Measurements from ENCODE around the gene PRTN3. TPM values are rescaled to one million over a fixed set of nuclear protein-coding genes. Genes with fewer than 3 reads are reported as not detected.

PRTN3 gene
- total RNA-seq, 1 experiment from 2014 or later, result not detected

- Histone ChIP-seq H2AFZ (no peak overlapping the region), H3K9me2 (ENCODE audit: insufficient read depth) (no peaks in the 10 kb centered on the region), H3K27ac (0 out of 2 replicates have a peak overlapping the region, but pooled peaks have one; percentile 20), H3K79me2 (ENCODE audit: low read depth) (peaks cover 31% of the 10 kb centered on the region), H4K20me1 (ENCODE audit: insufficient read depth) (peaks cover 30% of the 10 kb centered on the region), H3K9me3 (ENCODE audit: insufficient read depth, low read depth) (no peaks in the 10 kb centered on the region), H3K36me3 (ENCODE audit: low read depth) (peaks cover under 1% of the 10 kb centered on the region; the same call in 1 of the 2 replicates), H3K4me1 (replicated peaks; ENCODE audit: insufficient read depth) (peaks cover 18% of the 10 kb centered on the region), H3K27me3 (ENCODE audit: insufficient read depth, low read depth) (no peaks in the 10 kb centered on the region), H3F3A (ENCODE audit: insufficient read depth, low read depth) (peaks cover 24% of the 10 kb centered on the region; the same call in 1 of the 2 replicates), H3K4me3 (peak overlapping the region; percentile 72), H3K4me2 (peak overlapping the region; percentile 72)
- no TSS peak for BruUV-seq (replicated peaks)
- POLR2A ChIA-PET (ENCODE audit: unreplicated experiment), result no interaction called here
- no peak for TF ChIP-seq EZH2 (IDR thresholded peaks at IDR 0.05; ENCODE audit: low read depth)
- TF ChIP-seq CTCF (conservative IDR thresholded peaks at IDR 0.05), result no peak
- CTCF ChIA-PET, result interaction anchor here (0.5 kb wide), 1 partner anchor 40 kb away, joined by 5 read pairs; no protein-coding TSS in a partner anchor
- intact Hi-C loops (cut with micrococcal nuclease; ENCODE audit: unreplicated experiment), result loop anchor here (2.0 kb wide), 3 partner anchors 13 to 223 kb away; partner anchors contain the start of gene BSG
- DNase-seq, result no peak
Measured at GRCh38 chr19:795691-796581, 44.9 kb upstream of the PRTN3 start.

- Histone ChIP-seq H3F3A (ENCODE audit: insufficient read depth, low read depth) (peaks cover 33% of the 10 kb centered on the region; the same call in 1 of the 2 replicates), H4K20me1 (ENCODE audit: insufficient read depth) (peaks cover 40% of the 10 kb centered on the region), H3K9me3 (ENCODE audit: insufficient read depth, low read depth) (no peaks in the 10 kb centered on the region), H2AFZ (no peak within 1 kb of the TSS), H3K9me2 (ENCODE audit: insufficient read depth) (no peaks in the 10 kb centered on the region), H3K4me1 (replicated peaks; ENCODE audit: insufficient read depth) (peaks cover 23% of the 10 kb centered on the region), H3K36me3 (ENCODE audit: low read depth) (peaks cover 10% of the 10 kb centered on the region; the same call in 1 of the 2 replicates), H3K4me2 (peak within 1 kb of the TSS; percentile 97), H3K79me2 (ENCODE audit: low read depth) (peaks cover 41% of the 10 kb centered on the region), H3K27ac (peak within 1 kb of the TSS; percentile 85), H3K4me3 (peak within 1 kb of the TSS; percentile 78), H3K27me3 (ENCODE audit: insufficient read depth, low read depth) (no peaks in the 10 kb centered on the region)
- CTCF ChIA-PET, result no interaction called here
- DNase-seq, result peak; percentile 98 to 99
- no peak for TF ChIP-seq CTCF (conservative IDR thresholded peaks at IDR 0.05)
- TF ChIP-seq EZH2 (IDR thresholded peaks at IDR 0.05; ENCODE audit: low read depth), result no peak
- intact Hi-C loops (cut with micrococcal nuclease; ENCODE audit: unreplicated experiment), result loop anchor here (2.0 kb wide), 3 partner anchors 14 to 224 kb away; partner anchors contain the start of gene BSG
- BruUV-seq (replicated peaks), result TSS peak; percentile 74
- POLR2A ChIA-PET (ENCODE audit: unreplicated experiment), result interaction anchor here (0.6 kb wide), 1 partner anchor 385 kb away, joined by 3 read pairs; no protein-coding TSS in a partner anchor
Measured at GRCh38 chr19:796692-797527, 43.9 kb upstream of the PRTN3 start, which contains the start of gene PTBP1. Gene PTBP1, plus strand, starts transcription at chr19:797452. Its CDS starts 46 bp downstream, at chr19:797498.
